ENCODE data around the gene S100G.
"Not testable (repeated sequence)": the region's sequence is repeated elsewhere in the genome, so short reads cannot be mapped to it uniquely, and the experiment has no call there.

The S100G gene

GRCh38 chrX:16649858-16650257 is at the start of gene S100G:
Gene S100G (plus strand): TSS chrX:16650158. CDS start chrX:16651007, 849 bp downstream.
- H3K4me3 ChIP-seq (ENCODE audit: low read depth, low read length) = no peak within 1 kb of the TSS
- TF ChIP-seq CTCF (IDR thresholded peaks at IDR 0.05; ENCODE audit: low read depth, low read length) = no peak

GRCh38 chrX:16601885-16602284 is 48.1 kb upstream of the S100G start:
- TF ChIP-seq CTCF (IDR thresholded peaks at IDR 0.05; ENCODE audit: low read depth, low read length) = no peak
- no peak overlapping the region for H3K4me3 ChIP-seq (ENCODE audit: low read depth, low read length)

GRCh38 chrX:16603235-16603634 is 46.7 kb upstream of the S100G start:
- not testable (repeated sequence) for H3K4me3 ChIP-seq (ENCODE audit: low read depth, low read length)

GRCh38 chrX:16603822-16604221 is 46.1 kb upstream of the S100G start:
- no peak for TF ChIP-seq CTCF (IDR thresholded peaks at IDR 0.05; ENCODE audit: low read depth, low read length)
- H3K4me3 ChIP-seq (ENCODE audit: low read depth, low read length) = no peak overlapping the region

- no peak overlapping the region for H3K4me3 ChIP-seq (ENCODE audit: low read depth, low read length)
- no peak for TF ChIP-seq CTCF (IDR thresholded peaks at IDR 0.05; ENCODE audit: low read depth, low read length)
These were observed 45.6 kb upstream of the S100G start for GRCh38 chrX:16604337-16604736.

- H3K4me3 ChIP-seq (ENCODE audit: low read depth, low read length) = no peak overlapping the region
- TF ChIP-seq CTCF (IDR thresholded peaks at IDR 0.05; ENCODE audit: low read depth, low read length) = no peak
These were observed 43.7 kb upstream of the S100G start for GRCh38 chrX:16606142-16606720.

- TF ChIP-seq CTCF (IDR thresholded peaks at IDR 0.05; ENCODE audit: low read depth, low read length) = no peak
- H3K4me3 ChIP-seq (ENCODE audit: low read depth, low read length) = no peak overlapping the region
These were observed 39.8 kb upstream of the S100G start for GRCh38 chrX:16610121-16610621.

GRCh38 chrX:16610654-16611053 is 39.3 kb upstream of the S100G start:
- not testable (repeated sequence) for H3K4me3 ChIP-seq (ENCODE audit: low read depth, low read length)

All from WI38 (cell line).